NK-92 treated with Interleukin-12 subunit alpha and Interleukin-12 subunit beta, amount 100 ng/mL, for 24 hours (cell line): ENCODE data around the gene NIN.

Source experiments
- DNase-seq: peaks from one replicate; lab custom pipeline; 2025; lab: John Stamatoyannopoulos, UW

NIN gene

DNA sequence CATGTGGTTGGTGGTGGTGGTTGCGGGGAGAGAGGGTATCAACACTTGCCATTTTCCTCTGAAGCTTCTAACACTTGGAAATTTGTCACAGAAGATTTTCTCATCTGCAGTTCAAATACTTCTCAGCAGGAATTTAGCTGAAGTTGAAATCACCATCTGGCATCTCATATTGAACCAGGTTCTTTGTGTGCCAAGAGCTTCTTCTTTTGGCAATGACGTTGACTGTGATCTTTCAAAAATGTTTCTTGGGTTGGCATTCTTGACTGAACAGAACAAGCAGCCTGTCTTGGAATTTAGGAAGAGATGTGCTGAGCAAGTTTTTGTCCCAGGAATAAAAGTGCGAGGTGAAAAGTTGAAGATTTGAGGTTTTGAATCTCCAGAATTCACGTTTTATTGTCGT, 8.7 kb upstream of the NIN start:
- no peak for DNase-seq

GRCh38 chr14:50839048-50839447, 8.1 kb upstream of the NIN start:
- DNase-seq, result no peak

GRCh38 chr14:50837850-50838470, 7.0 kb upstream of the NIN start:
- no peak for DNase-seq

DNA sequence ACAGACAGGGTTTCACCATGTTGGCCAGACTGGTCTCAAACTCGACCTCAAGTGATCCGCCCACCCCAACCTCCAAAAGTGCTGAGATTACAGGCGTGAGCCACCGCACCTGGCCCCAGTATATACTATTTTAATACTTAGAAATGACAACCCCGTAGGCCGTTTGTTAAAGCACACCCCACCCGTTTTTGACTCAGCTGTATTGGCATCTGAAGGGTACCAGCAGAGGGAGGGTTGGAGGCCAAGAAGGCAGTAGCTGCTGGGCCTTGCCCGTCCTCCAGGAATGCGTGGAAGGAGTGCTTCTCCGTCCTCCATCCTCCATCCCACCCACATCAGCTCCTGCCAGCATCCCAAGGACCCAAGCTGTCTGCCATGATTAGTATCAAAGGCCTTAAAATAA, 6.3 kb upstream of the NIN start:
- DNase-seq, result no peak

DNA sequence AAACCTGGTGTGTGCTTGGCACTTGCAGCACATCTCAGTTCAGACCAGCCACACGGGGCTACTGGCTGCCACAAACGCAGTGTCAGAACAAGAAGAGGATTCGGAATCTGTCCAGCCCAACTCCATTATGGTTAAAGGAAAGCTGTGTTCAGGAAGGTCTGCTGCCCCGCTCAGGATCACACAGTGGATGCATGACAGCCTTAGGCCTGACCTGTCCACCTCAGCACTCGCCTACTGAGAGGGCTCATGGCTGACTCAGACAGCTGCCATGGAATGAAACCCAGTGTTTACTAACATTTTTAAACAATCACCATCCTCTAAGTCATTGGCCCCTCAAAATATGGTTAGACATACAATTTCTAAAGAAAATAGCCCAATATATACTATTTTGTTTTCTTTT, 5.6 kb upstream of the NIN start:
- DNase-seq, result no peak

DNA sequence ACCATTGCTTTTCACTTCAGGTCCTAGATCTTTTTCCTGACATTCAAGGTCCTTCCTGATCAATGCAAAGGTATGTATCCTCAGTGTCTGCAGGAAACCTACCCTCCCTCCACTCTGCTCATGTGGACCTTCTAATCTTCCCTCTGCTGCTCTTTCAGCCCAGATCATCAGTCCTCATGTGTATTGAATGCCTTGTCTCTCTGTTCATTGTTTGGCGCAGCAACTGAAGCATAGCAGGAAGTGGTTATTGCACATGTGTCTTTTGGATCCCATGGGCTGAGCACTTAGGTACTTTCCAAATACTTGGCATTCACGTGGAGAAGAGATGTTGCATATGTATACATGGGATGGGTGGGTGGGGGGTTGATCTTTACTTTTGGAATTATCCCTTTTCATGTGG, 4.3 kb upstream of the NIN start:
- no peak for DNase-seq

GRCh38 chr14:50834802-50835276, 3.9 kb upstream of the NIN start:
- no peak for DNase-seq

GRCh38 chr14:50832935-50833630, 2.1 kb upstream of the NIN start:
- no peak for DNase-seq

GRCh38 chr14:50831726-50832168, 785 bp upstream of the NIN start:
- DNase-seq, result no peak

DNA sequence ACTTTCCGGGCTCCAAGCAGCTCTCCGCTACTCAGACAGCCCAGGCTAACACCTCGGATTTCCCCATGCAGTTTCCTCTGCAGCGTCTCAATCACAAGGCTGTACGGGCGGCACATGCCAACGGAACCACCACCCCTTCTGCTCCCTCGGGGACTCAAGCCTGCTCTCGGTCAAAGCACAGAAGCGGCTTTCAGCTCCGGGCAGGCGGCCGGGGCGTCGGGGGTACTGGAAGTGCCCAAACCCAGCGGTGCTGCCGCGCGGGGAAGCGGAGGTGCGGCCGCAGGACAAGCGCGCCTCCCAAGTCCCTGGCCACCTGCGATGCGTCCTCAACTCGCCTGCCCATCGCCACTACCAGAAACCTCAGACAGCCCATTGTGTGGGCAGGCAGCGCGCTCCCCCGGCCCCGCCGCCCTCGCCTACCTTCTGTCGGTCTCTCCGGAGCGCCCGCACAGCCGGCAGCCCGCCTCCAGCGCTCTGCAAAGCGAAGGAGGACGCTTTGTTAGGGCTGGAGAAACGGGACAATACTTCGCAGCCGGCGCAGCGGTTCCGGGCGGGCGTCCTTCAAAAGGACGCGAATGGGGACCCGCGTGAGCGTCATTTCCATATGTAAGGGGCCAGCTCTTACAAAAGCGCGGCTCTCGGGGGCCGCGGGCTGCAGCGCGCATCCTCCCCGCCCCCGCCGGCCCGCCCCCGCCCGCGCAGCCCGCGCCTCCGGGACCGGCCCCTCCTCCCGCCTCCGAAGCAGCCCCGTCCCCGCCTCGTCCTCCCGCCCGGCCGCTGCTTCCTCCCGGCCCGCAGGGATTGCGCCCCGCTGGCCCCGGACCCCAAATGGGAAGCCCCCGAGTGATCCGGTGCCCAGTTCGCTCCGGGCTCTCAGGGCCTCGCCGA, 674 bp downstream of the NIN start:
- no peak for DNase-seq

GRCh38 chr14:50829489-50830043, 1.4 kb downstream of the NIN start:
- no peak for DNase-seq

GRCh38 chr14:50828721-50829488, 2.1 kb downstream of the NIN start:
- DNase-seq, result no peak

- no peak for DNase-seq
These were observed 4.3 kb downstream of the NIN start for GRCh38 chr14:50826681-50827080.

GRCh38 chr14:50825307-50825706, 5.7 kb downstream of the NIN start:
- no peak for DNase-seq

DNA sequence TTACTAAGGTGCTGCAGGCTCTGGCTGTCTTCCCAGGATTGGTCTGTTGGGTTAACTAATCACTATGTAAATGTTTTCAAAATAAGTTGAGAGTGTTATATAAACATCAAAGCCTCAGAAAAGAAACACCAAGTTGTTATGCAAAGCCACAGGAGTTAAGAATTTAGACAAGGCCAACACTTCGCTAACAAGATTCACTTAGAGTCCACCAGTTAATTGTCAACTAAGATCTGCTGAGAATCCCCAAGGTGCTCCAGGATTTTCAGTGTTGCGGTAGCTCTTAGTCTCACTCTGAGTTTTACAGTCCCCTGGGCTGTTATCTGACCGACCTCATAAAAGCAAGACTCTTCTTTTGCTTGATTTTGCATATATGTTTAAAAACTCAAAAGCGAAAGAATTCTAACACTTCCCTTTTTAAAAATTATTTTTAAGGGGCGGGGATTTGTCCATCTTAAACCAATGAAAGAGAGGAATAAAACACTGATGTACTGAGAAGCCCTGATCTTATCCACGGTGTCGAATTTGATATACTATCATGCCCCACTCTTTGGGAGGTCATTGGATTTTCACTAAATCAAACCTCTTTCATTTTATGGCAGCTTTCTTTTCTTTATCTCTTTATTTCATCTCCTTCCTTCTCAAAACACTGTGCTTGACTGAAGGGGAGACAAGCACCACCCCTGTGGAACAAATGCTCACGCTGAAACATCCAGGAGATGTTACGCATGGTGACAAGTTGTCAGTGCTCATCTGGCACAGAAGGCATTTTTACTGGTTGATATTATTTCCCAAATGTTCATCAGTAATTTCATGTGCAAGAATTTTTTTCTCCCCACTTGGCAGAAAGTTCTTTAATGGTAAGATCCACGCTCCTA, 7.0 kb downstream of the NIN start:
- no peak for DNase-seq

DNA sequence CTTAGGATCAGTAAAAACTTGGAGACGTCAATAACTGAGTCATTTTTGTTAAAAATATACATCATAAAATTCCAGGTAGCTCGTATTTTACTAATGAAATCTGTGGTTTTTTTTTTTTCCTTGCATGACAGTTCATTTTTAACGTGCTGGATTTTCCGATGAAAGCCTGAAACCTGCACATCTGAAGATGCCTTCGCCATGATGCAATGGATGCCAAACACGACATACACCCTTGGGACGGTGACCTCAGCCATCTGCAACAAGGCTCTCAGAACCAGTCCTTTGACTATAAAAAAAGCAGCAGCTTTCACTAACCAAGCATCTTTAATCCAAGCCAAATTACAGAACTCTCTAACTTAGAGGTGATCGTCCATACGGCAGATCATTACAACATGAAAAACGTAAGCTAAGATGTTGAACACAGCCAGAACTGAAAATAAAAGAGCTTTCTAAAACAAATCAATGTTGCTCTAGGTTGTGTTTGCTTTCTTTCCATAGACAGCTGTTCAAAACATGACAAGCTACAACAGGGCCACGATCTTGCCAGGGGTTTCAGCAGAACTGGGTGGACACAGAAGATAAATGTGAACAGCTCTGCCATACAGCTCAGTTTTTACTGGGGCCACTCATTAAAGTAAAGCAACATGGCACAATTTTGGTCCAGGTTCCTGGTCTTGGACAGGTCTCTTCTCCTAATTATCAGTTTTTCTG, 7.8 kb downstream of the NIN start:
- DNase-seq, result no peak

GRCh38 chr14:50822501-50823042, 8.4 kb downstream of the NIN start:
- no peak for DNase-seq

- no peak for DNase-seq
These were observed 9.2 kb downstream of the NIN start for GRCh38 chr14:50821510-50822464.
